Hematopoietic multipotent progenitor cell treated with erythropoietin and hydrocortisone succinate and interleukin-3 and kit ligand, for 15 days (in vitro differentiated cells): ENCODE results near the gene NEMP2.
"Not testable (repeated sequence)": the region's sequence is repeated elsewhere in the genome, so short reads cannot be mapped to it uniquely, and the experiment has no call there.

ENCODE experiments used
- DNase-seq: peaks from one replicate; pipeline ENCODE4 v3.0.0-alpha.2; 2015; ENCODE audit warnings: low spot score

NEMP2 gene

DNA sequence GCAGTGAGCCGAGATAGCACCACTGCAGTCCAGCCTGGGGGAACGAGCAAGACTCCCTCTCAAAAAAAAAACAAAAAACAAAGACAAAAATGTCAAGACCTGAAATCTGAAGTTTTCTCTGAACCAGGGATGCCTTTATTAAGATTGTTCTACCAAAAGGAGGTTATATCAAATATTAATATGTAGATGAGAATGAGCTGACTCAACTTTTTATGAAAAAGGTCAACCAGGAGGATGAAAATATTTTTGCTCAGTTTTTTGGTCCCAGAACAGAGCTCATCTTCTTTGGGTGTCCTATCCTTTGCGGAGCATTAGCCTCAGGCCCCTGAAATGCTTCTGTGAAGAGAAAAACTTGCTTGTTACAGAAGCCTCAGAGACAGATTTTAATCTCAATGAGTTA lies 44.0 kb downstream of the NEMP2 start:
- no peak for DNase-seq

DNA sequence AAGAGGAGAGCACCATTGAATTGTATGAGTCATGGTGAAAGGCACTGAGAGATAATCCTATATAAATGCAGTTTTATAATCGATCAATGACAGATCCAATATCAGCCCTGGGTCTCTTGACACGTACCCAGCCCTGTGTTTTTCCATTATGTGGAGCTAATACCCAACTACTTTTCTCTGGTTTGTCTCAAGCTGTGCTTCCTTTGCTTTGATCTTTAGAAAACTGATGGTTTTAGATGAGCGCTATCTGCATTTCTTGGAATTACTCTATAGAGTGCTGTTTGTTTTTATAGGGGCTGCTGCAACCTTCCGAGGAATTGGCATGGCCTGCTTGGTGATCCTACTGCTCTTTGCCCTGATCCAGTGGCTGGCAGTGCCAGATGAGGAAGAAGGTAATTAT lies 45.0 kb downstream of the NEMP2 start:
- no peak for DNase-seq

- no peak for DNase-seq
These were observed 45.8 kb downstream of the NEMP2 start for GRCh38 chr2:190488516-190489233.

- no peak for DNase-seq
These were observed 48.4 kb downstream of the NEMP2 start for GRCh38 chr2:190486037-190486623.

DNA sequence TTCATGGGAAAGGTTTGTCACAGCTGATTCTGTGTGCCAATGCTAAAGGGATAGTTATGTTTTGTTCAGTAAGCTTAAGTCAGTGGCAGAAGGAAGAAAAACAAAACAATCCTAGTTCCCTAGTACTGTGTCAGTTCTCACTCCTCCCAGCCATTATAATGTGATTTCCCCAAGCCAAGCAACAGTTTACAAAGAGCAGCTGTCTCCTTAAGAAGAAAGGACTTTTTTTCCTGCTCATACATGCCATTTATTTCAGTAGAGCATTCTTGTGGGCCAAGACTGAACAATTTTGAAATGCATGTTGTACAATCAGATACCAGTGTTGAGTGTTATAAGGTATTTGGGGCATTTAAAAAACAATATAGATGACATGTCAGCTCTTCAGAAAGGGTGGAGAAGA lies 52.1 kb downstream of the NEMP2 start:
- no peak for DNase-seq

DNA sequence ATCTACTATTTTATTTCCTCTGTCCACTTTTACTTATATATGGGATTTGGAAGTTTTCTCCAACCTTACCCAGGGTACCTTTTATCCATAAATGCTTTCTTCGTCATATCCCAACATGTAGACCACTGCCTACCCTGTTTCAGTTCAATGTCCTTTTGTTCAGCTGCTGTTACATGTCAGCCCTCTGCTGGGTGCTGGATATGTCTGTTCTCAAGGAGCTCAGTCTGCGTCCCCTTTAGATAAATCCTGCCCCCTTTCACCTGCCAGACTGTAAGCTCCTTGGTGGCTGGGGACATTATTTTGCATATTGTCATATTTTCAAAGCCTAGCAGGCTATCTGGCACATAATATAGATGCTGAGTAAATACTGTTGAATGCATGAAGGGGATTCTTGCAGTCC lies 53.2 kb downstream of the NEMP2 start:
- no peak for DNase-seq

GRCh38 chr2:190478572-190479195 lies 55.8 kb downstream of the NEMP2 start:
- DNase-seq: no peak

DNA sequence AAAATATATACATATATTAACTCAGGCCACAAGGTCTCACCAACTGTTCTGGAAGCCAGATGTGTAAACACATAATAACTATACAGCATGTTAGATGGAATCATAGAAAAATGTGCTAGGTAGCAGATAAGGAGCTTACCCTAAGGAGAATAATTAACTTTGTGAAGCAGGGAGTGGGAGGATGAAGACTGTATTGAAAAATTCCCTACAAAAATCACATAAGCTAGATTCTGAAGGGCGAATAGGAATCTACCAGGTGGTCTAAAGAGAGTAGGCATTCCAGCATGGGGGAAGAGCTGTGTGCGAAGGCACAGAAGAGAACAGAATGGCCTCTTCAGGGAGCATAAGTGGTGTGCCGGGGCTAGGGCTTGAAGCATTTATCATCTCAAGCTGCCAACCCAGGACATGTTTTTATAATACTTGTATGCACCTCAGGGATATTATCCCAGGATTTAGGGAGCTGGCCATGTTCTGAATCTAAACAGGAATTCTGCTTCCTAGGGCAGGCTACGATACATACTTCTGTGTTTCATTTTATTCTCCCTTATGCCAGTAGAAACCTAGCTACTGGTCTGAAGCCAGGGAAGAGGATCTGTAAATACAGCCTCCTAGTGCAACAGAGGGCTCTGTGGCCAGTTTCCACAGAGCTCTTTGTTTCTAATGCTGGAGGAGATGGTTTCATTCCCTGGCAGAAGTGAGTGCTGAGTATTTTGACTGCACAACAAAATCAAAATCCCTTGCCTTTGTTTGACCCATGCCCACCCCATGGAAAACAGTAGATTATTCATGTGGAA lies 56.7 kb downstream of the NEMP2 start:
- no peak for DNase-seq

GRCh38 chr2:190470256-190470826 lies 64.2 kb downstream of the NEMP2 start:
- DNase-seq: no peak

- peak; percentile 20 for DNase-seq
These were observed 64.8 kb downstream of the NEMP2 start for GRCh38 chr2:190469771-190470170.

DNA sequence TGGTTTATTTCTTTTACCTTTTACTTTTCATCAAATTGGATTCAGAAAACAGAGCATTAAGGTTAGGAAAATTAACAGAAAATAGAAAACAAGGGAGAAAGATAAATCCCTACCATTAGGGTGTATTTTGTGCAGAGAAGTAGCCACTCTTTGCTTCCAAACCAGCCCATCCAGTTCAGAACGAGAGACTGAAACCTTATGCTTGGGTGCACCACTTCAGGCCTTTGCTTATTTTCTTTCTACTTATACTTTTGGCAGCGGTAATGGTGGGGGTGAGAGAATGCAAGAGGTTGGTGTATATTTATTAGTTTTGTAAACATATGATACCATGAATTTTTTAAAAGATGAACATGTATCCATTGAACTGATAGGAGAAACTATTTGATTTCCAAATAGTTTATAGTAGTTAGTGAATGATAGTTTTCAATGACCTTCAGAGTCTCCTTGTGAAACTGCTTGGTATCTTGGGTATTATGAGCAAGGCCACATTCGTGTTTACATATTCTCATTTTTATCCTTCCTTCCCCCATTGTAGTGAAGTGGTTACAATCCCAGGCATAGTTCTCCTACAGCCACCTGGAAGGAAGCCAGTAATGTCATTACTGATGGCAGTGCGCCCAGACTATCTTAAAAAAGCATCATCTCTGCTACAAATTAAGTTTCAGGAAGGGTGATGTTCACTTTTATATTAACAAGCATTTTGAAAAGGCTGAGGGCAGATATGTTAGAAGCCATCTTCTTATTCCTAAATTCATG lies 65.5 kb downstream of the NEMP2 start:
- DNase-seq: peak; percentile 94

DNA sequence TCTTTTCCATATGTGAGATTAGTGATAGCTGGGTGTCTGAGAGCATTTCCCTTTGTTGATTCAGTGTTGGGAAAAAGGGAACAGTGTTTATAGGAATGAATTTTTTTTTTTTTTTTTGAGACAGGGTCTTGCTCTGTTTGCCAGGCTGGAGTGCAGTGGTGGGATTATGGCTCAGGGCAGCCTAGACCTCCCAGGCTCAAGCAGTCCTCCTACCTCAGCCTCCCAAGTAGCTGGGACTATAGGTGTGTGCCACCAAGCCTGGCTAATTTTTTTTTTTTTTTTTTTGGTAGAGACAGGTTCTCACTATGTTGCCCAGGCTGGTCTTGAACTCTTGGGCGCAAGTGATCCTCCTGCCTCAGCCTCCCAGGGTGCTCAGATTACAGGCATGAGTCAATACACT lies 66.2 kb downstream of the NEMP2 start:
- DNase-seq: not testable (repeated sequence)

DNA sequence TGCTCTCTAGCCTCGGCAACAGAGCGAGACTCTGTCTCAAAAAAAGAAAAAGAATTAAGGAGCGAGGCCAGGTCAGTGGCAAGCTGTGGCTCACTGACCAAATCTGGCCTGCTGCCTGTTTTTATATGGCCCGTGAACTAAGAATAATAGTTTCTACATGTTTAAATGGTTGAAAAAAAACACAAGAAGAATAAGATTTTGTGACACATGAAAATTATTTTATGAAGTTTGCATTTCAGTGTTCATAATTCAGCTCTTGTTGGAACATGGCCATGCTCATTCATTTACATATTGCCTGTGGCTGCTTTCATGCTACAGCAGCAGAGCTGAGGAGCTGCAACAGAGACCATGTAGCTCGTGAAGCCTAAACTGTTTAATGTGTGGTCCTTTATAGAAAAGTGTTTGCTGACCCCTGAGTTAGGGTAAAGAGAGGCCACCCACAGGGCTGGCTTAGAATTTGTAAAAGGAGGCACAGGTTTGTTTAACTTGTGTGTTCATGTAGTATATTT lies 66.9 kb downstream of the NEMP2 start:
- no peak for DNase-seq

- DNase-seq: no peak
These were observed 67.6 kb downstream of the NEMP2 start for GRCh38 chr2:190466819-190467446.

- DNase-seq: no peak
These were observed 69.5 kb downstream of the NEMP2 start for GRCh38 chr2:190465060-190465459.

- DNase-seq: peak; percentile 58
These were observed 71.9 kb downstream of the NEMP2 start for GRCh38 chr2:190462611-190463010.

- DNase-seq: no peak
These were observed 72.3 kb downstream of the NEMP2 start for GRCh38 chr2:190462181-190462580.

DNA sequence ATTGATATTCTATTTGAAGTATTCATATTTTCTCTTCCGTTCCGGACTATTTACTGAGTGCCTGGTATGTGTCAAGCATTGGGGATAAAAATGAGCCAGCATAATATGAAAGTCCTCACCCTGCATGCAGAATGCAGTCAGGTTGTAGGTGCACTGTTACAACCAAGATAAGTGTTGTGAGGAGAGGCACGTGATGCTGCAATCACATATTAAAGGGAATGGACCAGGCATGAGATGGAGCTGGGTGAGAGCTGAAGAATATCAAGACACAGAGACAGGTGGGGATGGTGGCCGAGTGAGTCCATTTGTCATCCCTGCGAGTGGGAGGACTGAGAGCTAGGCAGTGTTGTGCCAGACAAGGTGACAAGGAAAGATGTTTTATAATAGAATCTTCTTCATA lies 74.0 kb downstream of the NEMP2 start:
- DNase-seq: peak; percentile 51

GRCh38 chr2:190459881-190460280 lies 74.6 kb downstream of the NEMP2 start:
- DNase-seq: peak; percentile 84

- DNase-seq: no peak
These were observed 76.0 kb downstream of the NEMP2 start for GRCh38 chr2:190458352-190459107.
